Esophagus muscularis mucosa (tissue), 4 donors: ENCODE measurements around the gene MYMK. TPM values are rescaled to one million over a fixed set of nuclear protein-coding genes. Genes with fewer than 3 reads are reported as not detected.

Experiments used
- DNase-seq: peaks from one replicate; pipeline ENCODE4 v3.0.0-alpha.2; 2017; ENCODE audit errors: extremely low spot score
- H3K27ac ChIP-seq, 4 donors: fragments of 200-600 bp; sonication (generic); replicated peaks in 1 of 4; 1 replicate in 3 of 4; 2 replicates in 1 of 4; pipeline ENCODE4 v1.5.1; 2016 to 2019; ENCODE audit warnings: mild to moderate bottlenecking in 1 of 4
- H3K27me3 ChIP-seq, 4 donors: fragments of 200-600 bp; sonication (generic); one replicate each; pipeline versions ENCODE4 v1.5.1 to v1.6.0; 2016 to 2019
- H3K36me3 ChIP-seq, 4 donors: fragments of 200-600 bp; sonication (generic); one replicate each; pipeline ENCODE4 v1.5.1; 2016 to 2019
- H3K4me1 ChIP-seq, 4 donors: fragments of 200-600 bp; sonication (generic); one replicate each; pipeline ENCODE4 v1.5.1; 2016 to 2019
- H3K4me3 ChIP-seq, 4 donors: fragments of 200-600 bp; sonication (generic); 1 replicate in 2 of 4; 2 replicates in 2 of 4; pipeline ENCODE4 v1.5.1; 2016 to 2019; ENCODE audit warnings: mild to moderate bottlenecking in 4 of 4, moderate library complexity in 1 of 4
- H3K9me3 ChIP-seq, 4 donors: fragments of 200-600 bp; sonication (generic); 1 replicate in 3 of 4; 2 replicates in 1 of 4; pipeline ENCODE4 v1.5.1; 2016 to 2019
- EP300 ChIP-seq: sonication (generic); formaldehyde crosslinking; IDR thresholded peaks from one replicate; pipeline ENCODE4 v1.6.1; 2017; ENCODE audit warnings: antibody characterized with exemption
- POLR2A ChIP-seq: fragments of 450-650 bp; IDR thresholded peaks from one replicate; pipeline ENCODE4 v1.6.1; 2017; ENCODE audit warnings: antibody characterized with exemption, moderate library complexity, mild to moderate bottlenecking, low read depth
- POLR2AphosphoS5 ChIP-seq, 2 donors: sonication (generic); formaldehyde crosslinking; IDR thresholded peaks; one replicate each; pipeline ENCODE4 v1.6.1; 2017; ENCODE audit warnings: antibody characterized with exemption in 2 of 2
- WGBS: methylation state at CpG from one replicate; pipeline ENCODE4 v1.1.5; 2018; 5-methylcytosine and 5-hydroxymethylcytosine counted together
- intact Hi-C: fragments of 100-400 bp; cut with DNase I; formaldehyde crosslinking; loops from one replicate; pipeline ENCODE4 v1.15.1; 2023
- total RNA-seq, 4 donors: library from RNA; depleted of rRNA; stranded (reverse); fragments of >200 nt; gene quantifications; one replicate each; pipeline versions ENCODE4 v1.1.0 to v1.2.1, GENCODE V29; 2016
- TF ChIP-seq, protein P1 (sequence below), 3 experiments: fragments of 200-600 bp in 2 of 3; fragments of 450-650 bp in 1 of 3; sonication (generic) in 2 of 3; IDR thresholded peaks; one replicate each; pipeline ENCODE4 v1.5.1; 2017 to 2019; ENCODE audit warnings: antibody characterized with exemption in 3 of 3, mild to moderate bottlenecking in 2 of 3, moderate library complexity in 1 of 3

Gene MYMK
- total RNA-seq, 4 donors from 2014 or later: not detected

DNA sequence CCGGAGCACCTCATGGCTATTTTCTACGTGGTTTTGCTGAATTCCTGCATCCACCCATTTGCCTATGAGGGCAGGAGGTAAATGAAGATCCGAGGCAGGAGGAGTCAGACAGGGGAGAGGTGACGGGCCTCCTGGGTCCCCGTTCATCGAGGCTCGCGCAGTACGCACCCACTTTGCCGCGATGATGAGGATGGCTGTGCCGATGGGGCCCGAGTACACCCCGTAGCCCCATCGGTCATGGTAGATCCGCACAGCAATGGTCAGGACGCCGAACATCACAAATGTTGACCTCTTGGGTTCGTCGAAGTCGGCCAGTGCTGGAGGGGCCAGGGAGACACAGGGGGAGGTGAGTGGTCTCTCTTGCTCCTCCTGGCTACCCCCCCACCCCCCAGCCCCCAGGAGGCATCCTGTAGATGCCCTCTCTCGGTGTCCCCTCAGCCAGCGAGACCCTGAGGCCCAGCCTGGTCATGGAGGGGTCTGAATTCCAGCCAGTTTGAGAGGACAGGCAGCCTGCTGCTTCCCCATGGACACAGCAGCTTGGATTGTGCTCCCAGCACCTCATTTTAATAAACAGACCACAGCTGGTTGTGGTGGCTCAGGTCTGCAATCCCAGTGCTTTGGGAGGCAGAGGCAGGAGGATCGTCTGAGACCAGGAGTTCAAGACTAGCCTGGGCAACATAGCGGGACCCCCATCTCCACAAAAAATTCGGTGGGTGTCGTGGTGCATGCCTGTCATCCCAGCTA, 5.9 kb downstream of the MYMK start:
- no peak for DNase-seq
- Histone ChIP-seq H3K27me3 (peaks cover 0 to 29% (median 0%) of the 10 kb centered on the region in 4 donors), H3K4me1 (peaks cover 9 to 10% (median 9%) of the 10 kb centered on the region in 4 donors), H3K27ac (no peak overlapping the region), H3K9me3 (no peaks in the 10 kb centered on the region), H3K36me3 (no peaks in the 10 kb centered on the region), H3K4me3 (no peak overlapping the region)
- TF ChIP-seq, protein P1, sequence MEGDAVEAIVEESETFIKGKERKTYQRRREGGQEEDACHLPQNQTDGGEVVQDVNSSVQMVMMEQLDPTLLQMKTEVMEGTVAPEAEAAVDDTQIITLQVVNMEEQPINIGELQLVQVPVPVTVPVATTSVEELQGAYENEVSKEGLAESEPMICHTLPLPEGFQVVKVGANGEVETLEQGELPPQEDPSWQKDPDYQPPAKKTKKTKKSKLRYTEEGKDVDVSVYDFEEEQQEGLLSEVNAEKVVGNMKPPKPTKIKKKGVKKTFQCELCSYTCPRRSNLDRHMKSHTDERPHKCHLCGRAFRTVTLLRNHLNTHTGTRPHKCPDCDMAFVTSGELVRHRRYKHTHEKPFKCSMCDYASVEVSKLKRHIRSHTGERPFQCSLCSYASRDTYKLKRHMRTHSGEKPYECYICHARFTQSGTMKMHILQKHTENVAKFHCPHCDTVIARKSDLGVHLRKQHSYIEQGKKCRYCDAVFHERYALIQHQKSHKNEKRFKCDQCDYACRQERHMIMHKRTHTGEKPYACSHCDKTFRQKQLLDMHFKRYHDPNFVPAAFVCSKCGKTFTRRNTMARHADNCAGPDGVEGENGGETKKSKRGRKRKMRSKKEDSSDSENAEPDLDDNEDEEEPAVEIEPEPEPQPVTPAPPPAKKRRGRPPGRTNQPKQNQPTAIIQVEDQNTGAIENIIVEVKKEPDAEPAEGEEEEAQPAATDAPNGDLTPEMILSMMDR (IDR thresholded peaks at IDR 0.05): no peak
- TF ChIP-seq POLR2AphosphoS5 (IDR thresholded peaks at IDR 0.05) (no peak), EP300 (no peak), POLR2A (no peak)
- intact Hi-C loops: no loop called here
- 92% methylated on average over 24 of the region's 27 CpGs for WGBS

DNA sequence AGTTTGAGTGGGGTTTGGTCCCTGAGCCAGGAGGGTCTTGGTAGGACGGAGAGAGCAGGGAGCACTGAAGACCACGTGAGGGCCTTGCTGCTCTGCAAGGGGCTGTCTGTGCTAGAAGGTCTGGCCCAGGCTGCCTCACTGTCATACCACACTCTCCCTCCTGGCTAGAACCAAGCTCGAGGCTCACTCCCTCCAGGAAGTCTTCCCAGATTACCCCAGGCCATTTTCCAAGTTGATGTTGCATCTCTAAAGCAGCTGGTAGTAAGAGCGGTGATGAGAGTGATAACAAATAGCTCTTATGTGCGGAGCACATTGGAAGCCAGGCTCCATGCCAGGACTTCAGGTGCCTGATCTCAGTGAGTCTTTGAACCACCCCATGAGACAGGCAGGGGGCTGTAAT, 6.6 kb downstream of the MYMK start:
- H3K4me3 ChIP-seq: no peak overlapping the region
- peaks cover 0 to 36% (median 0%) of the 10 kb centered on the region in 4 donors for H3K27me3 ChIP-seq
- intact Hi-C loops: no loop called here
- no peaks in the 10 kb centered on the region for H3K36me3 ChIP-seq
- WGBS: 82% methylated on average over 5 of the region's 5 CpGs
- H3K9me3 ChIP-seq: no peaks in the 10 kb centered on the region
- peaks cover 10 to 16% (median 14%) of the 10 kb centered on the region in 4 donors for H3K4me1 ChIP-seq
- TF ChIP-seq POLR2A: no peak
- no peak for TF ChIP-seq POLR2AphosphoS5 (IDR thresholded peaks at IDR 0.05)
- no peak for TF ChIP-seq EP300
- H3K27ac ChIP-seq: no peak overlapping the region
- DNase-seq: no peak

DNA sequence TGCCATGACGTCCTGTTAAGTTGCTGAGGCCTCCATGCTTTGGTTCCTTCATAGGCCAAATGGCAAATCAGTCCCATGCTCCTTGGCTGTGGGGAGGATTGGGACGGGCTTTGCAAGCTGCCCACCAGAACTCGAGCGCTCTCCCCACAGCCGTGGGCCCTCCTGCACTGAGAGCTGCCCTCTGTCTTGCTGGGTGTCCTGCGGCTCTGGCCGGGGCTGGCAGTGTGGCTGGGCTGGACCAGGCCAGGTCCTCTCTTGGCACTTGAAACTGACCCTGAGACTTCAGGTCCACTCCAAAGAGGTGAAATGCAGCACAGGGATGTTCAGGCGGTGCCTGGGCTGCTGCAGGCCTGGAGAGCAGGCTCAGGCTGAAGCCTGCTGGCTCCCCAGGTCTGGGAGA, 7.0 kb downstream of the MYMK start:
- H3K27ac ChIP-seq: no peak overlapping the region
- TF ChIP-seq POLR2AphosphoS5 (IDR thresholded peaks at IDR 0.05): no peak
- TF ChIP-seq EP300: no peak
- TF ChIP-seq POLR2A: no peak
- TF ChIP-seq, protein P1 (IDR thresholded peaks at IDR 0.05): no peak
- intact Hi-C loops: no loop called here
- H3K36me3 ChIP-seq: no peaks in the 10 kb centered on the region
- H3K4me1 ChIP-seq: peaks cover 10 to 16% (median 14%) of the 10 kb centered on the region in 4 donors
- H3K9me3 ChIP-seq: no peaks in the 10 kb centered on the region
- WGBS: 82% methylated on average over 8 of the region's 8 CpGs
- no peak overlapping the region for H3K4me3 ChIP-seq
- peaks cover 0 to 33% (median 0%) of the 10 kb centered on the region in 4 donors for H3K27me3 ChIP-seq
- DNase-seq: no peak

DNA sequence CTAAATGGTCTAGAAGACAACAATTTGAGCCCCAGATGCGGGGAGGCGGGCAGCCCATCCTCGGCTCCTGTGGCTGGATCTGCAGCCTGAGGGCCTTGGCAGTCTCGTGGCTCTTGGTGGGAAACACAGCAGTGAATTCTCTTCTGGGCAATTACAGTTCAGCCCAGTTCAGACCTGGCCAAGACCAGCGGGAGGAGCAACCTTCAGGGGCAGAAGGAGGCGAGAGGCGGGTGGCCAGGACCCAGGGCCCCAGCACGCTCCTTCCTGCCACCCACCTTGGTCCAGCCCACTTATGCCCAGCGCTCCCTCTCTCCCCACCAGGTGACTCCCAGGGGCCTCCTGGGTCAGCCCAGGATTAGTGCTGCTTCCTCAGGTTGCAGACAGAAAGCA, 7.8 kb downstream of the MYMK start:
- Histone ChIP-seq H3K27me3 (peaks cover 0 to 32% (median 0%) of the 10 kb centered on the region in 4 donors), H3K4me1 (peaks cover 10 to 16% (median 14%) of the 10 kb centered on the region in 4 donors), H3K27ac (no peak overlapping the region), H3K36me3 (no peaks in the 10 kb centered on the region), H3K4me3 (no peak overlapping the region), H3K9me3 (no peaks in the 10 kb centered on the region)
- WGBS: 94% methylated on average over 9 of the region's 9 CpGs
- TF ChIP-seq POLR2AphosphoS5 (IDR thresholded peaks at IDR 0.05) (no peak), EP300 (no peak), POLR2A (no peak)
- TF ChIP-seq, protein P1 (IDR thresholded peaks at IDR 0.05): no peak
- DNase-seq: no peak
- intact Hi-C loops: no loop called here

DNA sequence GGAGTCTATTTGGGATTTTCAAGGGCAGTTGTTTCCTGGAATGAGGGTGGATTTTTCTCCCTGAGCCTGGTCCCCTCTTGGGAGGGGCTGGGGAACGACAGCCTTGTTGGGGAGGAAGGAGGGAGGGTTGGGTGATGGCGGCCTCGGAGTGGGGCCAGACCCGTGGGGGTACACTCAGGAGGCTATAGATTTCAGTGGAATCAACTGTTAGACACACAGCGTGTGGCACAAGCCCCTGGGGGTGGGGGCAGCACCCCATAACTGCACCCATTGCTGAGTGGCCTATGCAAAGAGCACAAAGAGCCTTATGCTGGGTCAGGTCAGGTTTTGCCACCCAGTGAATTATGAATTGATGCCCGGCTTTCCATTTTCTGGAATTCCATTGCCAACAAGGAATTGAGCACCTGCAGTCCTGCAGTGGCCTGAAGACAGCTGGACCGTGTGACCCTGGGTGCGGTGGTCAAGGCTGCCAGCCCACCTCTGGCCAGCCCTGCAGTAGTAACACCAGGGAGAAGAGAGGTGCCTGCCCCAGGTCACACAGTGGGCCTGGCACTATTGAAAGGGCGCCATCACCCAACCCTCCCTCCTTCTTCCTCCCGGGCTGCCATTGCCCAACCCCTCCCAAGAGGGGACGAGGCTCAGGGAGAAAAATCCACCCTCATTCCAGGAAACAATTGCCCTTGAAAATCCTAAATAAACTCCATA, 8.4 kb downstream of the MYMK start:
- H3K4me3 ChIP-seq: no peak overlapping the region
- 94% methylated on average over 11 of the region's 11 CpGs for WGBS
- peaks cover 0 to 33% (median 0%) of the 10 kb centered on the region in 4 donors for H3K27me3 ChIP-seq
- H3K36me3 ChIP-seq: no peaks in the 10 kb centered on the region
- H3K27ac ChIP-seq: no peak overlapping the region
- TF ChIP-seq, protein P1 (IDR thresholded peaks at IDR 0.05): no peak
- TF ChIP-seq POLR2A (no peak), EP300 (no peak), POLR2AphosphoS5 (IDR thresholded peaks at IDR 0.05) (no peak)
- intact Hi-C loops: no loop called here
- H3K4me1 ChIP-seq: peaks cover 10 to 16% (median 14%) of the 10 kb centered on the region in 4 donors
- H3K9me3 ChIP-seq: no peaks in the 10 kb centered on the region
- DNase-seq: no peak
